HG02623 (cell line): ENCODE data around the gene FSHB.
"Not testable (repeated sequence)": the region's sequence is repeated elsewhere in the genome, so short reads cannot be mapped to it uniquely, and the experiment has no call there.

ENCODE experiments used
- ATAC-seq: cut with Tn5 transposase; IDR thresholded peaks from one replicate; pipeline ENCODE4 v1.9.1; 2021; ENCODE audit warnings: moderate library complexity; ENCODE audit not compliant: unreplicated experiment

The FSHB gene

GRCh38 chr11:30230714-30231113 is at the start of gene FSHB:
Gene FSHB, plus strand, starts transcription at chr11:30231014. Its CDS starts 889 bp downstream, at chr11:30231903.
- ATAC-seq: no peak

GRCh38 chr11:30186748-30187147 is 44.1 kb upstream of the FSHB start:
- no peak for ATAC-seq

- no peak for ATAC-seq
Measured at GRCh38 chr11:30192620-30193019, 38.2 kb upstream of the FSHB start.

- peak; percentile 95 for ATAC-seq
Measured at GRCh38 chr11:30196400-30197206, 34.2 kb upstream of the FSHB start.

- ATAC-seq: no peak
Measured at GRCh38 chr11:30197869-30198268, 32.9 kb upstream of the FSHB start.

- not testable (repeated sequence) for ATAC-seq
Measured at GRCh38 chr11:30202989-30203388, 27.8 kb upstream of the FSHB start.

GRCh38 chr11:30203850-30204249 is 27.0 kb upstream of the FSHB start:
- no peak for ATAC-seq

- peak; percentile 83 for ATAC-seq
Measured at GRCh38 chr11:30206249-30206996, 24.4 kb upstream of the FSHB start.

- no peak for ATAC-seq
Measured at GRCh38 chr11:30210357-30210756, 20.5 kb upstream of the FSHB start.

GRCh38 chr11:30216534-30216933 is 14.3 kb upstream of the FSHB start:
- no peak for ATAC-seq

- no peak for ATAC-seq
Measured at GRCh38 chr11:30218278-30218677, 12.5 kb upstream of the FSHB start.

GRCh38 chr11:30225642-30226041 is 5.2 kb upstream of the FSHB start:
- ATAC-seq: no peak

- ATAC-seq: no peak
Measured at GRCh38 chr11:30228323-30228884, 2.4 kb upstream of the FSHB start.

GRCh38 chr11:30239025-30239424 is 8.2 kb downstream of the FSHB start:
- no peak for ATAC-seq

- ATAC-seq: no peak
Measured at GRCh38 chr11:30244265-30244664, 13.5 kb downstream of the FSHB start.

- no peak for ATAC-seq
Measured at GRCh38 chr11:30245621-30246020, 14.8 kb downstream of the FSHB start.

- ATAC-seq: no peak
Measured at GRCh38 chr11:30254307-30255298, 23.8 kb downstream of the FSHB start.

- ATAC-seq: no peak
Measured at GRCh38 chr11:30255637-30256036, 24.8 kb downstream of the FSHB start.

GRCh38 chr11:30257058-30257457 is 26.2 kb downstream of the FSHB start:
- ATAC-seq: no peak

GRCh38 chr11:30258679-30259078 is 27.9 kb downstream of the FSHB start:
- no peak for ATAC-seq

GRCh38 chr11:30260813-30261212 is 30.0 kb downstream of the FSHB start:
- ATAC-seq: peak; percentile 87
